Left lung (tissue), 10 donors: ENCODE data around the gene TFF2. TPM values are rescaled to one million over a fixed set of nuclear protein-coding genes. Genes with fewer than 3 reads are reported as not detected.

ENCODE experiments used
- ATAC-seq: fragments of 200-7000 bp; cut with Tn5 transposase; one replicate; pipeline ENCODE4 v1.9.1; 2020; ENCODE audit warnings: moderate library complexity
- DNase-seq, 4 donors: peaks; one replicate each; pipeline ENCODE4 v3.0.0-alpha.2; 2013 to 2020
- H3K27ac ChIP-seq, 2 donors: fragments of 200-600 bp; sonication (generic) in 1 of 2; one replicate each; pipeline versions ENCODE4 v1.5.0 to v1.8.0; 2020 to 2021
- H3K27me3 ChIP-seq, 2 donors: fragments of 200-600 bp; sonication (generic) in 1 of 2; one replicate each; pipeline versions ENCODE4 v1.5.0 to v1.8.0; 2020 to 2021
- H3K36me3 ChIP-seq, 2 donors: fragments of 200-600 bp; sonication (generic) in 1 of 2; one replicate each; pipeline versions ENCODE4 v1.5.0 to v1.8.0; 2020 to 2021
- H3K4me1 ChIP-seq, 2 donors: fragments of 200-600 bp; one replicate each; pipeline ENCODE4 v1.8.0; 2021
- H3K4me3 ChIP-seq, 2 donors: fragments of 200-600 bp; sonication (generic) in 1 of 2; one replicate each; pipeline versions ENCODE4 v1.5.0 to v1.8.0; 2020 to 2021; ENCODE audit warnings: mild to moderate bottlenecking in 1 of 2
- H3K9me3 ChIP-seq, 2 donors: fragments of 200-600 bp; sonication (generic) in 1 of 2; one replicate each; pipeline versions ENCODE4 v1.5.0 to v1.8.0; 2020 to 2021
- intact Hi-C, 2 donors: fragments of 100-400 bp; cut with DNase I; formaldehyde crosslinking; loops; one replicate each; pipeline versions ENCODE4 v1.11.2 to v1.14.2; 2022
- polyA plus RNA-seq, 6 donors: library from polyadenylated mRNA; unstranded; fragments of 120-200 nt; gene quantifications; one replicate each; pipeline ENCODE4 v1.2.1, GENCODE V29; 2013; ENCODE audit not compliant: insufficient read length in 6 of 6
- total RNA-seq, 2 donors: library from RNA; stranded (reverse); fragmentation: NEBNext Ultra II Directional; extraction: Animal tissue kit (Norgen Biotek cat#: 25700); gene quantifications; one replicate each; pipeline ENCODE4 v1.2.1, GENCODE V29; 2021
- TF ChIP-seq, protein P1 (sequence below), 2 donors: fragments of 200-600 bp; sonication (generic) in 1 of 2; IDR thresholded peaks; one replicate each; pipeline versions ENCODE4 v1.5.0 to v1.8.0; 2021; ENCODE audit warnings: antibody characterized with exemption in 2 of 2
- donor health status: DM: no; HTN: yes; CAD: no.
- donor health status: DM: no; HTN: no; CAD: no.

TFF2 gene
- total and polyA plus RNA-seq, 8 donors, result not detected

DNA sequence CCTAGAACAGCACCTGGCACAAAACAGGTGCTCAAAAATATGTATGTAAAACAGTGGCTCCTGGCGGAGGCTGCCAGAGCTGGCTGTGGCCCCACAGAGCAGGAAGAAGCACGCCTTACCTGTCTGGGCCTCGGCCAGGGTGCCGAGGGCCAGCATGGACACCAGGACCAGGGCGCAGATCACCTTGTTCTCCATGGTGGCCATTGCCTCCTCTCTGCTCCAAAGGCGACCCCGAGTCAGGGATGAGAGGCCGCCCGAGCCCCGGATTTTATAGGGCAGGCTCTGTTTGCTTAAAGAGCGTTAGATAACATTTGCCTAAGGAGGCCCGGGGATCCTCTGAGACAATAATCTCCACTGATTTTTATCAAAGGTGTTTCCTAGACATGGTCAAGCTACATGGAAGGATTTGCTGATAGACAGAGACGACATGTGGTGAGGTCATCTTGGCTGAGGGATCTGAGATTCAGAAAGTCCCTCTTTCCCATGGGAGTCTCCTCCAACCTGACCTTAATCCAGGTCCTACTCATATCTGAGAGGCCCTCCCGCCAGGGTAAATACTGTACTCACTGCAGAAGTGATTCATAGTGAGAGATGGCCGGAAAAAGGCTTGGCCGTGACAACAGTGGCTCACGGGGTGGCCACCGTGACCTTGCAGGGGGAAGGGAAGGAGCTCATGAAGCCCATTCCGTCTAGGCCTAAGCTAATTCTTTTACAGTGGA lies 15.7 kb upstream of the TFF2 start, which contains the start of gene TFF1:
Gene TFF1, minus strand, starts transcription at position 244 of the 719 bp plus-strand sequence. Its CDS starts 40 bp downstream, at position 204.
- ATAC-seq, result peak; percentile 79

DNA sequence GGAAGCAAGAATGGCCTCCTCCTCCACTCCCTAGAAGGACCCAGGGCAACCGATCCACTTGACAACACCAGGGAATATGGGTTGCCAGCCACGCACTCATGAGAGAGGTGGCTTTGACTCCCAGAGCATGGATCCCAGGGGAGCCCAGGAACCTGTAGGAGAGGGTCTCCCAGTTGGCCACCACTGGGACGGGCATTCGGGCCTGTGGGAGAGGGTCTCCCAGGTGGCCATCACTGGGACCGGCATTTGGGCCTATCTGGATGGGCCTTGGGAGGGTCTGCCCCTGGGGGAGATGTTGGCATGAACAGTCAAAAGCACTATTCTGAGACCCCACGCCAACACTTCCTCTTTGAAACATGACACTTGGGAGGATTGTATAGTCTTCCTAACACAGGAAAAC lies 15.0 kb upstream of the TFF2 start:
- TF ChIP-seq, protein P1, sequence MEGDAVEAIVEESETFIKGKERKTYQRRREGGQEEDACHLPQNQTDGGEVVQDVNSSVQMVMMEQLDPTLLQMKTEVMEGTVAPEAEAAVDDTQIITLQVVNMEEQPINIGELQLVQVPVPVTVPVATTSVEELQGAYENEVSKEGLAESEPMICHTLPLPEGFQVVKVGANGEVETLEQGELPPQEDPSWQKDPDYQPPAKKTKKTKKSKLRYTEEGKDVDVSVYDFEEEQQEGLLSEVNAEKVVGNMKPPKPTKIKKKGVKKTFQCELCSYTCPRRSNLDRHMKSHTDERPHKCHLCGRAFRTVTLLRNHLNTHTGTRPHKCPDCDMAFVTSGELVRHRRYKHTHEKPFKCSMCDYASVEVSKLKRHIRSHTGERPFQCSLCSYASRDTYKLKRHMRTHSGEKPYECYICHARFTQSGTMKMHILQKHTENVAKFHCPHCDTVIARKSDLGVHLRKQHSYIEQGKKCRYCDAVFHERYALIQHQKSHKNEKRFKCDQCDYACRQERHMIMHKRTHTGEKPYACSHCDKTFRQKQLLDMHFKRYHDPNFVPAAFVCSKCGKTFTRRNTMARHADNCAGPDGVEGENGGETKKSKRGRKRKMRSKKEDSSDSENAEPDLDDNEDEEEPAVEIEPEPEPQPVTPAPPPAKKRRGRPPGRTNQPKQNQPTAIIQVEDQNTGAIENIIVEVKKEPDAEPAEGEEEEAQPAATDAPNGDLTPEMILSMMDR (IDR thresholded peaks at IDR 0.05), result no peak
- ATAC-seq, result no peak
- no peak overlapping the region for H3K27ac ChIP-seq
- DNase-seq, result no peak
- H3K27me3 ChIP-seq, result peaks cover 0 to 37% of the 10 kb centered on the region in 2 donors
- no peaks in the 10 kb centered on the region for H3K36me3 ChIP-seq
- H3K9me3 ChIP-seq, result no peaks in the 10 kb centered on the region
- intact Hi-C loops, result no loop called here
- no peak overlapping the region for H3K4me3 ChIP-seq
- no peaks in the 10 kb centered on the region for H3K4me1 ChIP-seq

More for the DNA sequence above, 15.7 kb upstream of the TFF2 start, which contains the start of gene TFF1:
- no peak within 1 kb of the TSS for H3K27ac ChIP-seq
- no peak for DNase-seq
- peaks cover 0 to 37% of the 10 kb centered on the region in 2 donors for H3K27me3 ChIP-seq
- no peaks in the 10 kb centered on the region for H3K36me3 ChIP-seq
- TF ChIP-seq, protein P1 (IDR thresholded peaks at IDR 0.05), result no peak
- H3K4me1 ChIP-seq, result no peaks in the 10 kb centered on the region
- intact Hi-C loops, result no loop called here
- no peaks in the 10 kb centered on the region for H3K9me3 ChIP-seq
- no peak within 1 kb of the TSS for H3K4me3 ChIP-seq

DNA sequence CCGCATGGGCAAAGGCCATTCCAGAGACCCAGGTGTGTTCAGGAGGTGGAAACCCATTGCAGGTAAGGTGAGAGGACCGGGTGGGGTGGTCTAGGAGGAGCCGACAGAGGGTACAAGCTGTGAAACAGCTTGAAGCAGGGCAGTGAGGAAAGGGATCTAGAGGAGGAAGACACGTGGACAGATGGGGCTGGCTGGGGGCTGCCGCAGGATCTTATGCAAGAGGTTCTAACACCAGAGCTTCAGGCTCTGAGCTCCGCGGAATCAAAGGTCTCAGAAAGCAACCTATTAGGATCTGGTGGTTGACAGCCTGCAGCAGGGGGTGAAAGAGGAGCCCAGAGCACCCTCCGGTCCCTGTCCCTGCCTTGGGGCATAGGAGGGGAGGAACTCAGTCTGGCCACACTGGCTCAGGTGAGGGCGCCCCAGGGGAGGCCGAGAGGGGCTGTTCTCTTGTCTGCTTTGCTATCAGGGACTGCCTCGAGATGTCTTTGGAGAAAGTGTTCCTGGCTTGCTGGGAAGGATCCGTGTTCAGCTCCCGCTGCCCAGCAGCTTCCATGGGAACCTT lies 13.6 kb upstream of the TFF2 start:
- intact Hi-C loops, result no loop called here
- no peaks in the 10 kb centered on the region for H3K4me1 ChIP-seq
- peaks cover 0 to 3% of the 10 kb centered on the region in 2 donors for H3K9me3 ChIP-seq
- H3K36me3 ChIP-seq, result no peaks in the 10 kb centered on the region
- no peak overlapping the region for H3K4me3 ChIP-seq
- no peak for ATAC-seq
- H3K27ac ChIP-seq, result no peak overlapping the region
- DNase-seq, result no peak
- TF ChIP-seq, protein P1 (IDR thresholded peaks at IDR 0.05), result no peak
- peaks cover 0 to 31% of the 10 kb centered on the region in 2 donors for H3K27me3 ChIP-seq

DNA sequence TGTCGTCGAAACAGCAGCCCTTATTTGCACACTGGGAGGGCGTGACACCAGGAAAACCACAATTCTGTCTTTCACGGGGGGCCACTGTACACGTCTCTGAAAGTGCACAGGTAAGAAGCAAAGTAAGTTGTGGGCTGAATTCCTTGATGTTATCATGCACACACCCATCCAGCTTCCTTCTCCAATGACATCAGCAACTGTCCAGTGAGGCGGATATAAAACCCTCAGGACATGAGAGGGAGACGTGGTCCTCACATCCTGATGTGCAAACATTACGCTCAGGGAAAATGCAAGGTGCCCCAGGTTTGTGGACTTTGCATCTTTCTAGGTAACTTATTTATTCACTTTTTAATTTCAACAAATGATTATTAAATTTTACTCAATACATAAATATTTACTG lies 12.5 kb upstream of the TFF2 start:
- intact Hi-C loops, result no loop called here
- no peak overlapping the region for H3K27ac ChIP-seq
- TF ChIP-seq, protein P1 (IDR thresholded peaks at IDR 0.05), result no peak
- H3K27me3 ChIP-seq, result peaks cover 0 to 31% of the 10 kb centered on the region in 2 donors
- H3K36me3 ChIP-seq, result no peaks in the 10 kb centered on the region
- no peak for ATAC-seq
- no peak overlapping the region for H3K4me3 ChIP-seq
- DNase-seq, result no peak
- H3K9me3 ChIP-seq, result peaks cover 0 to 3% of the 10 kb centered on the region in 2 donors
- no peaks in the 10 kb centered on the region for H3K4me1 ChIP-seq

DNA sequence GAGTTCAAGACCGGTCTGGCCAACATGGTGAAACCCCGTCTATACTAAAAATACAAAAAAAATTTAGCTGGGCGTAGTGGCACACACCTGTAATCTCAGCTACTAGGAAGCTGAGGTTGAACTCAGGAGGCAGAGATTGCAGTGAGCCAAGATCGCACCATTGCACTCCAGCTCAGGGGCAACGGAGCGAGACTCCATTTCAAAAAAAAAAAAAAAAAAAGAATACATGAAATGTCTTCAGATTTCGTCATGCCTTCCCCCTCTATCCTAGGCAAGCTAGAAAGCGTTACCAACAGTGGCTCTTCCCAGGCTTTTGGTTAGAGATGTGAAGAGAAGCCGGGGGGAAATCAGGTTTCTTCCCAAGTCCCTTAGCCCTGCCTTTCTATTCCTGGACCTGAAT lies 11.9 kb upstream of the TFF2 start:
- Histone ChIP-seq H3K36me3 (no peaks in the 10 kb centered on the region), H3K4me3 (no peak overlapping the region), H3K9me3 (peaks cover 0 to 3% of the 10 kb centered on the region in 2 donors), H3K4me1 (no peaks in the 10 kb centered on the region), H3K27ac (no peak overlapping the region), H3K27me3 (peaks cover 0 to 31% of the 10 kb centered on the region in 2 donors)
- DNase-seq (no peak), ATAC-seq (no peak)
- intact Hi-C loops, result no loop called here
- TF ChIP-seq, protein P1 (IDR thresholded peaks at IDR 0.05), result no peak
